GM19351 (cell line): ENCODE results near the gene KCNT1.
"Not testable (repeated sequence)": the region's sequence is repeated elsewhere in the genome, so short reads cannot be mapped to it uniquely, and the experiment has no call there.

ENCODE experiments used
- ATAC-seq: cut with Tn5 transposase; IDR thresholded peaks from one replicate; pipeline ENCODE4 v1.9.1; 2021; ENCODE audit warnings: mild to moderate bottlenecking, moderate library complexity; ENCODE audit not compliant: unreplicated experiment

Gene KCNT1

DNA sequence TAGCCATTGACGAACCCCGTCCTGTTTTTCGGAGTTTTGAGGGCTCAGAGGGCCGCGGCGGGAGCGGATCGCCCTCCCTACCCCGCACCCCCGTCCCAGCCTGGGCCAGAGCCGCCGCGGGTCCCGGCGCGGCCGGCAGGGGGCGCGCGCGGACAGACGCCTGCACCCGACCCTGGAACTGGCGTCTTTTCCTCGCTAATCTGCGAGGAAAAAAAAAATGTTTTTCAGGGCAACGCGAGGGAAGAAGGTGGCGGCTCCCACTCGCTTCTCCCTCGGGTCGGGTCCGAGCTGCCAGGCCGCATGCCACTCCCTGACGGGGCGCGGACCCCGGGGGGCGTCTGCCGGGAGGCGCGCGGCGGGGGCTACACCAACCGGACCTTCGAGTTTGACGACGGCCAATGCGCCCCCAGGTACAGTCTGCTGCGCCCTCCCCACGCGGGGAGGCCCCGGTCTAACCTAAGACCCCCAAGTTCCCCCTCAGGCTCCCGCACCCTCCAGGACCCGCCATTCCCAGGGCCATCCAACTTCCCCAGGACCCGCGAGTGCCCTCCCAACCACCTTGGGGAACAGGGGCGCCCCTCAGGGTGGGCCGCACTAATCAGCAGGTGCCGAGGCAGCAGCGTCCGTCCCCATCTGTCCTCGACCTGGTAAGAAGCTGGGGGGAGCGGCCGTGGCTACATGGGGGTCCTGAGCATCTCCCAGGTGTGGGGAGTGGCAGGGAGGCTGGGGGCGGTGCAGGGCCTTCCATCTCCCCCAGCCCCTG, at the start of gene KCNT1:
TSS of gene KCNT1 (plus strand) at position 227 of the 763 bp plus-strand sequence. CDS start at position 301, 74 bp downstream.
- ATAC-seq, result no peak

DNA sequence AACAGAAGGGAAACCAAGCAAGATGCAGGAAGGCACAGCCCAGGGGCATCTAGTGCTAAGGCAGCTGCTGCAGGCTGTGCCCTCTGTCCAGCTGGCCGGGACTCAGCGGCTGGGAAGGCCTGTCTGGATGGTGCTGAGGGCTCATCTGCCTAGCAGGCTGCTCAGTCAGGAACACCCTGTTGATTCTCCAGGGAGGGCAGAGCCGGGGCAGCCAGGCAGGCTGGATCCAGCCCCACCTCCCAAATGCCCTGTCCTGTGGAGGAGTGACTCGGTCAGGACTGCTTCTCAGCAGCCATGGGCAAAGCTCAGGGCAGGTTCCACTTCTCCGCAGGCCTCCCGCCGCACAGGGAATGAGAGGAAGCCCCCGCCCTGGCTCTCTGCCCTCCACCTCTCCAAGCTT, 46.7 kb upstream of the KCNT1 start:
- ATAC-seq, result no peak

DNA sequence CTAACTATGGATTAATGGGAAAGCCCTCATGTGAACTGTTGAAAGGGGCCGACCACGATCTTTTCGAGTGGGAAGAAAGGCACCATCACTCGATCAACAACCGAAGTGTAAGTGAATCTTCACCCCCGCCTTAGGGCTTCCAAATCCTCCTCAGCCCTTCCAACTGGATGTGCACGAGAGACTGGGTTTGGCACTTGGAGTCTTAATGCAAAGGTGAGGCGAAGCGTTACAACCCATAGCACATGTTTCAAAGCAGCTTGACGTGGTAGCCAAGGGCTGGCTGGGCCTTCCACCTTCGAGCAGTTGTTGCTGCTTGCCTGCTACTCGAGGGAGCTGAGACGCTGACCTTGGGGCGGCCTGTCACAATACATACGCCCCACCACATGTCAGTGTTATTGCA, 44.6 kb upstream of the KCNT1 start:
- ATAC-seq, result no peak

DNA sequence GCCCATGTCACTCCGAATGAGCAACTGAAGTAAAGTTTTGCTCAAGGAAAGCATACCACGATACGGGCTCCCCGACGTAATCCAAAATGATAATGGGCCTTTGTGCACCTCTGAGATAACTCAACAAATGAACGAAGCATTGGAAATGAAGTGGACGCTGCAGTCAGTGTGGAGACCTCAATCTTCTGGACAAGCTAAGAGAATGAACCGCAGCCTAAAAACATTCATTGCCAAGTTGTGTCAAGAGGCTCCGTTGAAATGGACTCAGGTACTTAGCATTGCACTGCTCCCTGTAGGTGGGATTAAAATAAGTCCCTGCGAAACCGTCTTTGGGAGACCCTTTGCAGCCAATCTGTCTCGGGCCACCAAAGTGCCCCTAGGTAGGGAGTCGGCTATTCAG, 42.7 kb upstream of the KCNT1 start:
- ATAC-seq, result no peak

DNA sequence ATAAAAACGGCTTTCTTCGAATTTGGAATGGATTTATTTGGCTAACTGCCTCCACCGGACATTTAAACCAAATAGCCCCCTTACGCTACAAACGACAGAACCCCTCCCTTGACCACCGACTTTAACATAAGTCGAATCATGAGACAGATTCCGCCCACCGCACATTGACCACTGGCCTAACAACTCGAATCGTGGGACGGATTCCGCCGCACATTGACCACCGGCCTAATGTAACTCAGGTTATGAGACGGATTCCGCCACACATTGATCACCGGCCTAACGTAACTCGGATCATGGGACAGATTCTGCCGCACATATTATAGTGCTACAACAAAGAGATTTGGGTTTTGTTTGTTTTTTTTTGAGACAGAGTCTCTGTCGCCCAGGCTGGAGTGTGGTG, 41.6 kb upstream of the KCNT1 start:
- ATAC-seq, result no peak

DNA sequence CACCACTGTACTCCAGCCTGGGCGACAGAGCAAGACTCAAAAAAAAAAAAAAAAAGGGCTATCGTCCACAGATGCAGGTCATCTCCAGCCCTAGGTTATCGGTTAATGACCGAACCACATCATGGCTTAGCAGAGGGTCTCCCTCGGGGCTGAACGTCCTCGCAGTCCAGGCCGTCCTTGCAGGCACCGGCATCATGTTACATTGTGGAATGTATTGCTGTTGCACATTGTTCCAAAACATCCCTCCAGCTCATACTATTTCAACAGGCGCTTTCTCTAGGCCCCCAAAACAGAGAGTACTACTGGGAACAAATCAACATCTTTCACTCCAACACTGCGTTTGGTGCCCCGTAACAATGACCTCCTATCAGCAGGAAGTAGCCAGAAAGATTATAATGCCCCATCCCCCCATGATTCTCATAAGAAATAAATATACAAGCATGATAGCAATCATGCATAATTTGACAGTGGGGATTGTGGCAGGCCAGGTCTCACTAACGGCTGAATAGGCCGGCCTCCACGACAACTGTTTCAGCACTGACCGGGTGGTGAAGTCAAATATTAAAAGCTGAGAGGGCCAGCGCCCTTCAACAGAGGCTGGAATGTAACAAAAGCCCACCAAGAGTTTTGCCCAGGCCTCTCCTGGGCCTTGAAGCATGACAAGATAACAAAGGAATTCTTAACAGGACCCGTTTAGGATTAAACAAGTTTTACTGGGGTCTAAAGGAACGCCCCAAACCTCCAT, 40.0 kb upstream of the KCNT1 start:
- ATAC-seq, result no peak

DNA sequence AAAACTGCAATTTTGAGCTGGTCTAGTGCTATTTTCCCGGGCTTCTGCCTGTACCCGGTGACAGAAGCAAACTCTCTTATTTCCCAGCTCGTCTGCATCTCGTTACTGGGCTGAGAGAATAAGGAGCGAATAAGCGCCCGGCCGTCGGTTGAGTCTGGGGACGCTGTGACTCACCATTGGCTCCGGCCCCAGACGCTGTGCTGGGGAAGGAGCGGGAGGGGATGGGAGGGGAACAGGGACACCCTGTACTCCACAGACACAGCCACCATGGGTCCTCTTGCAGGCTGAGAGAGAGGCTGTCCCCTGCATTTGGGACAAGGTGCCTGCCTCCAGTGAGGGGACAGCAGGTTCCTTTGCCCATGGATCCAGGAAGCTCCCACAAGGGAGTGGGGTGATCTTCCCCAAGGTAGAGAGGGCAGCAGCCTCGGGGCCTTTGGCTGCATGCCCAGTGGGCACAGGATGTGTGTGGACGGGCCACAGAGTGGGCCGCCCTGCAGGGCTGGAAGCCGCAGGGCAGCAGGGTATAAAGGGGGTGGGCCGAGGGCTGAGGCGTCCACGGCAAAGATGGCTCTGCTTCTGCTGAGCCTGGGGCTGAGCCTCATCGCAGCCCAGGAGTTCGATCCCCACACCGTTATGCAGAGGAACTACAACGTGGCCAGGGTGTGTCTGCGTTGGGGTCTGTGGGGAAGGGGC, 39.1 kb upstream of the KCNT1 start, which contains the start of gene LCN9:
TSS of gene LCN9 (plus strand) at position 552 of the 693 bp plus-strand sequence. CDS start at position 565, 13 bp downstream.
- ATAC-seq, result no peak

DNA sequence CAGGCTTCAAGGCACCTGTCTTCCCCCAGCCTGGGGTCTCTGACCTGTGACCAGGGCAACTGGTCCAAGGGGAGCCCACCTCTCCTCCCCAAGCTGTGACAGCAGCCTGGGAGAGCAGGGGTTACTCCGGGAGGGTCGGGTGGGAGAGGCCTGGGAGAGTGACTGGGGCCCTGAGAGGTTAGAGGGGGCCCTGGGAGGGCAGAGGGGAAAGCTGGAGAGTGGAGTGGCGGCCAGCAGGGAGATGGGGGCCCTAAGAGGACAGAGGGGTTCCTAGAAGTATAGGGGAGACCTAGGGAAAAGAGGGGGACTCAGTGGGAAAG, 38.6 kb upstream of the KCNT1 start:
- ATAC-seq, result no peak

DNA sequence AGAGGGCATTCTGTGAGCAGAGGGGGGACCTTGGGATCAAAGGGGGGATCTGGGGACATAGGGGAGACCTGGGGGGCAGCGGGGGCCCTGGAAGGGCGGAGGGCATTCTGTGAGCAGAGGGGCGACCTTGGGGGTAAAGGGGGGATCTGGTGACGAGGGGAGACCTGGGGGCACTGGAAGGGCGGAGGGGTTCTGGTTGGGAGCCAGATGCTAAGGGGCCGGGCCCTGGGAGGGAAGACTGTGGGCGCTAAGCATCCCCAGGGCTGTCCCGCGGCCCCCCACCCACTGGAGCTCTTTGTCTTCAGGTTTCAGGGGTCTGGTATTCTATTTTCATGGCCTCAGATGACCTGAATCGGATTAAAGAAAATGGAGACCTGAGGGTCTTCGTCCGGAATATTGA, 38.1 kb upstream of the KCNT1 start:
- no peak for ATAC-seq

DNA sequence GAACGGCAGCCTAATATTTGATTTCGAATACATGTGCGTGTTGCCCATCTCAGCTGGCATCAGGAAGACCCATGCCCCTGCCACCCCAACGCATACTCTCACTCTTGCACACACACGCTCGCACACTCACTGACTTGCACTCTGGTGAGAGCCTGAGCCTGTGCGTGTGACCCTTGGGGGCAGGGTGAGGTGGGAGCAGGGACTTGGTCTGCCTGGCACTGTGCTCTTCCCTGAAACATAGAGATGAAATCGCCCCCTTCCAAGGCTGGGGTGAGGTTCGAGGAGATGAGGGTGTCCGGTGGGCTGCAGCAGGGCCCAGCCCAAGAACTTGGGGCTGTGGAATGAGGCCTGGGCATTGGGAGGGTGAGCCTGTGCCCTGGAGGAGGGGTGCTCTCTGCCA, 37.7 kb upstream of the KCNT1 start:
- ATAC-seq, result no peak

DNA sequence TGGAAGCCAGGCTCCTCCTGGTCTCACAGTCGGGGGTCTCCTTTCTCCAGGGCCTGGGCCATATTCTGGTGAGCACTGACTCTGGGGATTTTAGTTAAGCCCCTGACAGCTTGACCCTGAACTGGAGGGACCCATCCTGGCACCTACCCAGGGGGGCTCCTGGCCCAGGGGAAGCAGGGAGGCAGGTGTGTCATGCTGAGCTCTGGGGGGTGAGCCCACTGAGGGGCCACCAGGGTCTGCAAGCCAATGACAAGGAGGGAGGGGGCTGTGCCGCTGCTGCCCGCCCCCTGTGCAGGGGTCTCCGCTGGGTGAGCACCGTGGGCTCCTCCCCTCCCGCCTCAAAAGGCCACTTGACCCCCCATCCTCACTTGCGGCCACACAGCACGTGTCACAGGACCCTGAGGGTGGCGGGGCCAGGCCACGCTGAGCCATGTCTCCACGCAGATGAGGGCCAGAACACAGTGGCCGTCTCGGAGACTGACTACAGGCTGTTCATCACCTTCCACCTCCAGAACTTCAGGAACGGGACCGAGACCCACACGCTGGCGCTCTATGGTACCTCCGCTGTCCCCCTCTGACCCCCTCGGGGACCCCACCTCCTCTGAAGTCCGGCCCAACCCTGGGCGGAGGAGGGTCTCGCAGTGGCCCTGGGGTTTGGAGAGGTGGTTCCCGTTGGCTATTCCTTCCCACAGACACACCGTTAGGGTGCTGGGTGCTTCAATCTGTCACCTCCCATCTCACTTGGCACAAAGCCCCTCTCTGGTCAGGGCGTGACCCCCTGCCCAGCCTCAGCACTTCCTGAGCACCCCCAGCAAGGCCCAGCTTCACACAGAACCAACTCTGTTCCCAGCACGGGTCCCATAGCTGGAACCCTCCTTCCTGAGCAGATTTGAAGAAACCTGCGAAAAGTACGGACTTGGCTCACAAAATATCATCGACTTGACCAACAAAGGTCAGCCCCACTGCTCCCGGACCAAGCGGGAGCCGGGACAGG, 36.9 kb upstream of the KCNT1 start:
- no peak for ATAC-seq

DNA sequence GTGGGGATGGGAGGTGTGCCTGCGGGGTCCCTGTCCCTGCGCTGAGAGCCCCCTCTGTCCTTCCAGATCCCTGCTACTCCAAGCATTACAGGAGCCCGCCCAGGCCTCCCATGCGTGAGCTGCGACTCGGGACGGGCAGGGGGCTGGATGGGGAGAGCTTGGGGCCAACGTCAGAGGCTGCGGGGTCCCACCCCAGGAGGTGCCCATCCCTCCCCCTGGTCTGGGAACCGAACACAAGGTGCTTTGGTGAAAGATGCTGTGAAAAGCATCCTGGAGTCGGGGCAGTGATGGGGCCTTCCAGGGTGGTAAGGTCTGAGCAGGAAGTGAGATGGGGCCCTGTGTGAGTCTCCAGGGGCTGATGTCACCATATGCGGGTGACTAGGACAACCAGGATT, 36.2 kb upstream of the KCNT1 start:
- no peak for ATAC-seq

DNA sequence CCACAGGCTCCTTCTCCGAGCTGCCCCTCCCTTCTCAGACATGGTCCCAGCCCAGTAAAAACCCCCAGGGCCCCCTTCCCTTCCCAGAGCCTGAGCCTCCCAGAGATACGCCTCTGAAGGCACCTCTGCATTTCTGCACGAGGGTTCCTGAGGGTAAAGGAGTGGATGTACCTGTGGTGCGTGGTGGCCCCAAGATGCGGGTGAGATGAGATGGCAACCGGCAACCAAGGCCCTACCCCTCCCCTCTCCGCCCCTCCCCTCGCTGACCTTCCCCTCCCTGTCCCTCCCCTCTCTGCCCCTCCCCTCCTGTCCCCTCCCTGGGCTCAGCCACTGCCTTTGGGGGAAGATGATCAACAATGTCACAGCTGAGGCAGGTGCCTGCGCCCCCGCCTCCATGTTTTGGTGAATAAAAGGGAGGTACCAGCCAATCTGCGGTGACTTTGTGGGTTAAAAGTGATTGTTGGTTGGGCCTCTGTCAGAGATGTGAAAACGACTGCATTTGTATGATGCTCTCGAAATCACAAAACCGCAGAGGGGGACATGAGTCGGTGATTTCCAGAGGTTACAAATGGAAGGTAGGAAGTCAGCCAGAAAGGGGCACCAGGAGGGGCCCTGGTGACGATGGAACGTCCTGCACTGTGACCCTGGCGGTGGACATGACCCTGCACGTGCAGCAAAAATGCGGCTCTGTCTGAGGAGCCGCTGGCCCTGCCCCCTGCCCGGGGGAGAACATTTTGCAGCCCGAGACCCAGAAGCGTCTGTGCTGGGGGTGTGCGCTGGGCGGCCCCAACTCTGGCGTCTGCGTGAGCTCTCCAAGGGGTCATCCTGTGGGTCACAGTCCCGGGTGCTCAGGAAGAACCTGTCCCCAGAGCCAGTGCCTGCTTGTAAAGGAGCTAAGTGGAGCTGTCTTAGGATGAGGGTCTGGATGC, 35.2 kb upstream of the KCNT1 start:
- ATAC-seq, result no peak

DNA sequence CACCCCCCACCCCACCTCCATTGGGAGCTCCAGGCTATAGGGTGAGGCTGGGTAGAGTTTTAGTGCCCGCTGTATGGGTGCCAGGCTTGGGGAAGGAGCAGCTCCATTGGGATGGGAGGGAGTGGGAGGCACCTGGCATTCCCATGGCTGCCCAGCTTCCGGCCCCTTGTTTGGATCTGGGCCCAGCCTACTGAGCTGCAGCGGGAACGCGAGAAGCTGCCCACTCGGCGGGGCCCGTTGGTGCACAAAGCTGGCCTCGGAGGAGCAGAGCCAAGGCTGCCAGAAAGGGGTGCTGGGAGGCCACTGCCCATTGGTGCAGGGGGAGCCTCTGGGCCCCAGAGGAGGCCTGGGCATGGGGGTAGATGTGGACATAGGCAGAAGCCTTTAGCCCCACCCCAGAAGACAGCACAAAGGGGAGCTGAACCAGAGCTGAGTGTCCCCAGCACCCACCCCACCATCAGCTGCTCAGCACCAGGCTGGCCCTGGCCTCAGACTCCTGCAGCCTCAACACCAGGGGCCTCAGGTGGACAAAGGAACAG, 34.5 kb upstream of the KCNT1 start:
- no peak for ATAC-seq

DNA sequence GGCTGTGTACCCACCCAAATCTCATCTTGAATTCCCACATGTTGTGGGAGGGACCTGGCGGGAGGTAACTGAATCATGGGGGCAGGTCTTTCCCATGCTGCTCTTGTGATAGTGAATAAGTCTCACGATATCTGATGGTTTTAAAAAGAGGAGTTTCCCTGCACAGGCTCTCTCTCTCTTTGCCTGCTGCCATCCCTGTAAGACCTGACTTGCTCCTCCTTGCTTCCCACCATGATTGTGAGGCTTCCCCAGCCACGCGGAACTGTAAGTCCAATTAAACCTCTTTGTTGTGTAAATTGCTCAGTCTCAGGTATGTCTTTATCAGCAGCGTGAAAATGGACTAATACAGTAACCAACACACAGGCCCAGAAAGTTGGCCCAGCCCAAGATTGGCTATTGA, 33.0 kb upstream of the KCNT1 start:
- not testable (repeated sequence) for ATAC-seq

DNA sequence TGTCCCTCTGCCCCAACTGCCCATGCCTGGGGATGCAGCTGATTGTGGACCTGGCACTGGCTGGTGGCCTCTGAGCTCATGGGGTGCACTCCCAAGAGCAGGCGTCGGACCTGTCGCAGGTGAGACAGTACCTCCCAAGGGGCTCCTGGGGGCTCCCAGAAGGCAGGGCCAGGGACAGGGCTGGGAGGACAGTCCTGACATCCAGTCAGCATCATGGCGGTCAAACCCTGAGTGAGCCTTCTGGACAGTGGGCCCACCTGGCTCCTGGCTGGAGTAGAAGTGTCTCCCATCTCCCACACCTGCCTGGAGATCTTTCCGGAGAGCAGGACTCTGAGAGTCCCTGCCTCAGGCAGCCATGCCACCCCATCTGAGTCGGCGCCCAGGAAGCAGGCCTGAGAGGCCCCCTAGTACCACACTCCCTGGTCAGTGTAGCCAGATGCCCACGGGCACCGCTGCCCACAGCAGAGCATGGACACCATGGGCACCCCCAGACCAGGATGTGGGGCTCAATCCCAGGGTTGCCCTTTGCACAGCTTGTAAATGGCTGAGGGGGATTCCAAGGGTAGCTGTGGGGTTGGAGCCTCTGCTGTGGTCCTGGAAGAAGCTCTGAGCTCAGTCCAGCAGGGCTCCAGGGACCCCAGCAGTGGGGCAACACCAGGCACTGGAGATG, 32.2 kb upstream of the KCNT1 start:
- ATAC-seq, result no peak

DNA sequence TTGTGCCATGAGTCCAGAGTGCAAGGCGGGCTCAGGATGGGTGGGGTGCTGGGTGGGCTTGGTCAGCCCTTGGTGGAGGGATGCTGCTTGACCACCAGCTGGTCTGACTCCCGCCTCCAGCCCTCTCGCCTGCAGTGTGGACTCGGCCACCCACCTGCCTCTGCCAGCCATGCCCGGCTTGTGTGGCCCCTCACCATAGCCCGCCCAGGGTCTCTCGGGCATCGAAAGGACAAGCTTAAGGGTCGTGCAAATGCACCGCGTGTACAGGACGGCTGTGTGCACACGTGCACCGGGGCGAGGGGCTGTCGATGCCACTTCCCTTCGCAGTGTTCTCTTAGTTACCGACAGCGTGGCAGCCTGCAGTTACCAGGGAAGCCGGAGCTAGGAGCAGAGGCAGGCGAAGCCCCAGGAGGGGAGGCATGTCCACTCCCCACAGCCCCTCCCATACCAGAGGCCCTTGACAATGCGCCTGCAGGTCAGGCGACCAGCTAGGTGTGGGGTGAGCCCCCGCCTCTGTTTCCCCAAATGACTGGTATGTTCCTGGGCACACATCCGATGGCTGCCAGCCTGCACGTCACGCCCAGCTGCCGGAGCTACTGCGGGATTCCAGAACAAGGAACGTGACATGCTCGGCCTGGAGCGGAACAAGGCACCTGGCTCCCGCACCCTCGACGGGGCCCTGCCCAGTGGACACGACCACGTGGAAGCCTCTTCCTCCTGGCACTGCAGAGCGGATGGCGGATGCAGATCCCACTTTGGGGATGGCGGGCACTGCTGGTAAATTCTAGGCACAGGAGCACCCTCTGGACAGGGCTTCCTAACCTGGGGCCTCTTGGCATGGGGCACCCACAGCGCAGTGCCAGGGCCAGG, 31.0 kb upstream of the KCNT1 start:
- no peak for ATAC-seq

DNA sequence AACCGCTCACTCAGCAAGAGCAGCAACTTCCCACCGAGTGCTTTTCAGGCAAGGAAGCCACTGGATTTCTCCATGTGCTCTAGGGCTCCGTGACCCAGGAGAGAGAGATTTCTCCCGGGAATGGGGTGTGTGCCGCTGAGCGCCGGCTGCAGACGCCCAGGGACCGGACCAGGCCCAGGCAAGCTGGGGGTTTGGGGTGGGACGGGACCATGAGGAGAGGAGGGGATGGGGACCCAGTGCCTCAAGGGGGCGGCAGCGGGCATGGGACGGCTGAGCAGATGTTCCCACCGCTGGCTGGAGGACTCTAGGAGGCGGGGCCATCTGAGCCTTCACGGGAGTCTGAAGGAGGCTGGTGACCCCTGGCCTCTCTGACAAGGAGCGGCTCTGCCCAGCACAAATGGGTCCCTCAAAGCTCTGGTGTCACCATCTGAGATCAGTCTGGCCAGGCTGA, 30.4 kb upstream of the KCNT1 start:
- no peak for ATAC-seq
